H1 (cell line): Measurements from ENCODE around the gene LCE7A. TPM values are rescaled to one million over a fixed set of nuclear protein-coding genes. Genes with fewer than 3 reads are reported as not detected.

ENCODE experiments used
- CTCF ChIA-PET: fragments of 300-600 bp; sonication (Branson Sonifier 250); formaldehyde crosslinking; loops from one replicate; lab custom pipeline; 2021; ENCODE audit not compliant: partially characterized antibody; lab: Charles Lee
- POLR2A ChIA-PET: fragments of 300-600 bp; sonication (Branson Sonifier 250); formaldehyde crosslinking; loops from one replicate; lab custom pipeline; 2021; ENCODE audit warnings: inconsistent platforms; ENCODE audit not compliant: partially characterized antibody; lab: Charles Lee
- DNase-seq, 2 experiments: peaks; one replicate each; pipeline versions ENCODE4 v3.0.0 to v3.0.0-alpha.2; 2010 to 2022; ENCODE audit warnings: low spot score in 2 of 2, low read depth in 1 of 2, mixed read lengths in 1 of 2
- FAIRE-seq: peaks from 2 replicates; lab custom pipeline; 2011; peaks lifted over from hg19 to GRCh38; lab: Jason Lieb, UNC
- H2AFZ ChIP-seq: 2 replicates; pipeline ENCODE4 v1.8.1; 2012; ENCODE audit warnings: low read length, inconsistent platforms
- H2AK5ac ChIP-seq: 2 replicates; pipeline ENCODE4 v1.6.1; 2013; ENCODE audit warnings: low read depth, low read length
- H2BK120ac ChIP-seq: replicated peaks from 2 replicates; pipeline ENCODE3; 2013; ENCODE audit warnings: low read depth, low read length, inconsistent platforms
- H2BK12ac ChIP-seq: 2 replicates; pipeline ENCODE4 v1.6.1; 2013; ENCODE audit warnings: low read depth, low read length
- H2BK15ac ChIP-seq: 2 replicates; pipeline ENCODE4 v1.6.1; 2013; ENCODE audit warnings: low read length
- H2BK20ac ChIP-seq: 2 replicates; pipeline ENCODE4 v1.6.1; 2013; ENCODE audit warnings: low read length
- H2BK5ac ChIP-seq: 2 replicates; pipeline ENCODE4 v1.6.1; 2013; ENCODE audit warnings: low read depth, low read length
- H3K14ac ChIP-seq: 2 replicates; pipeline ENCODE4 v1.6.1; 2013; ENCODE audit warnings: inconsistent platforms; ENCODE audit not compliant: insufficient read length
- H3K18ac ChIP-seq: 2 replicates; pipeline ENCODE4 v1.6.1; 2013; ENCODE audit warnings: low read length; ENCODE audit errors: extremely low read depth
- H3K23ac ChIP-seq: 2 replicates; pipeline ENCODE4 v1.6.1; 2013; ENCODE audit warnings: inconsistent platforms; ENCODE audit not compliant: insufficient read length
- H3K23me2 ChIP-seq: 2 replicates; pipeline ENCODE4 v1.6.1; 2013; ENCODE audit warnings: low read depth, low read length
- H3K27ac ChIP-seq: 2 replicates; pipeline ENCODE4 v1.6.1; 2011; ENCODE audit warnings: low read depth, low read length, inconsistent platforms
- H3K27me3 ChIP-seq, 4 experiments: replicated peaks in 1 of 4; 1 replicate in 1 of 4; 2 replicates in 3 of 4; pipeline versions ENCODE4 v1.6.1 to v1.8.1; 2011 to 2013; ENCODE audit warnings: low read length in 3 of 4, mild to moderate bottlenecking in 3 of 4, inconsistent platforms in 2 of 4, mixed read lengths in 2 of 4, moderate library complexity in 1 of 4; ENCODE audit not compliant: control insufficient read depth in 3 of 4, insufficient read depth in 3 of 4; ENCODE audit errors: extremely low read depth in 1 of 4
- H3K36me3 ChIP-seq, 4 experiments: 2 replicates each; pipeline versions ENCODE4 v1.6.1 to v1.8.1; 2011 to 2013; ENCODE audit warnings: mild to moderate bottlenecking in 4 of 4, low read length in 3 of 4, moderate library complexity in 2 of 4, control low read depth in 1 of 4, inconsistent platforms in 1 of 4; ENCODE audit not compliant: insufficient read depth in 4 of 4, control insufficient read depth in 2 of 4
- H3K4ac ChIP-seq: replicated peaks from 2 replicates; pipeline ENCODE3; 2013; ENCODE audit warnings: low read length, low read depth, mixed read lengths, inconsistent platforms; ENCODE audit not compliant: insufficient read length
- H3K4me1 ChIP-seq, 4 experiments: replicated peaks in 1 of 4; 1 replicate in 1 of 4; 2 replicates in 3 of 4; pipeline versions ENCODE4 v1.6.1 to v1.8.1; 2011 to 2013; ENCODE audit warnings: low read length in 3 of 4, inconsistent platforms in 2 of 4, mixed read lengths in 1 of 4; ENCODE audit not compliant: insufficient read depth in 4 of 4, control insufficient read depth in 3 of 4
- H3K4me2 ChIP-seq, 2 experiments: 2 replicates each; pipeline versions ENCODE4 v1.6.1 to v1.8.1; 2011 to 2013; ENCODE audit warnings: low read depth in 2 of 2, low read length in 2 of 2, control low read depth in 1 of 2, inconsistent platforms in 1 of 2, mild to moderate bottlenecking in 1 of 2; ENCODE audit not compliant: insufficient read depth in 1 of 2
- H3K4me3 ChIP-seq, 4 experiments: fragments of 200-600, 300-600 bp in 1 of 4; sonication (generic), shearing (Covaris generic), sonication (Bioruptor Twin) in 1 of 4; 2 replicates each; pipeline versions ENCODE4 v1.5.1 to v1.8.1; 2011 to 2016; ENCODE audit warnings: low read length in 4 of 4, low read depth in 3 of 4, control low read depth in 2 of 4, inconsistent platforms in 2 of 4, mild to moderate bottlenecking in 2 of 4, mixed read lengths in 1 of 4, moderate library complexity in 1 of 4; ENCODE audit not compliant: insufficient read depth in 2 of 4; ENCODE audit errors: extremely low read depth in 1 of 4
- H3K56ac ChIP-seq: replicated peaks from 2 replicates; pipeline ENCODE3; 2013; ENCODE audit warnings: low read depth, mild to moderate bottlenecking, mixed read lengths, low read length, inconsistent platforms; ENCODE audit not compliant: insufficient read length
- H3K79me1 ChIP-seq: 2 replicates; pipeline ENCODE4 v1.6.1; 2013; ENCODE audit warnings: low read depth, low read length, control low read depth
- H3K79me2 ChIP-seq, 2 experiments: 2 replicates each; pipeline versions ENCODE4 v1.6.1 to v1.8.1; 2012 to 2013; ENCODE audit warnings: low read length in 2 of 2, mild to moderate bottlenecking in 2 of 2, inconsistent platforms in 1 of 2; ENCODE audit not compliant: insufficient read depth in 2 of 2, control insufficient read depth in 1 of 2
- H3K9ac ChIP-seq, 4 experiments: replicated peaks in 1 of 4; 1 replicate in 1 of 4; 2 replicates in 3 of 4; pipeline versions ENCODE4 v1.6.1 to v1.8.1; 2011 to 2013; ENCODE audit warnings: low read depth in 3 of 4, low read length in 3 of 4, control low read depth in 2 of 4, mild to moderate bottlenecking in 2 of 4, moderate library complexity in 2 of 4, inconsistent platforms in 1 of 4; ENCODE audit errors: extremely low read depth in 1 of 4
- H3K9me3 ChIP-seq, 2 experiments: 2 replicates each; pipeline versions ENCODE4 v1.6.1 to v1.8.1; 2012 to 2013; ENCODE audit warnings: mild to moderate bottlenecking in 2 of 2, moderate library complexity in 2 of 2, control low read depth in 1 of 2, inconsistent platforms in 1 of 2, low read depth in 1 of 2, low read length in 1 of 2, mixed read lengths in 1 of 2; ENCODE audit not compliant: insufficient read depth in 2 of 2
- H4K20me1 ChIP-seq, 2 experiments: replicated peaks in 1 of 2; 2 replicates each; pipeline versions ENCODE3 to v1.8.1; 2011 to 2013; ENCODE audit warnings: inconsistent platforms in 2 of 2, low read length in 2 of 2, mild to moderate bottlenecking in 1 of 2; ENCODE audit not compliant: insufficient read depth in 2 of 2, control insufficient read depth in 1 of 2
- H4K5ac ChIP-seq: 2 replicates; pipeline ENCODE4 v1.6.1; 2013; ENCODE audit warnings: low read length, low read depth, mixed read lengths, inconsistent platforms; ENCODE audit not compliant: insufficient read length
- H4K8ac ChIP-seq: 2 replicates; pipeline ENCODE4 v1.8.0; 2013; ENCODE audit warnings: mild to moderate bottlenecking, moderate library complexity, low read length, inconsistent platforms; ENCODE audit not compliant: insufficient read depth; ENCODE audit errors: extremely low read depth
- H4K91ac ChIP-seq: replicated peaks from 2 replicates; pipeline ENCODE3; 2013; ENCODE audit warnings: low read length, mixed read lengths, inconsistent platforms; ENCODE audit not compliant: insufficient read length
- POU5F1 ChIP-seq: IDR thresholded peaks from 2 replicates; pipeline ENCODE4 v1.6.1; 2011; ENCODE audit warnings: low read depth, mild to moderate bottlenecking, low read length, moderate library complexity
- TAF1 ChIP-seq: IDR thresholded peaks from 2 replicates; pipeline ENCODE4 v1.6.1; 2011; ENCODE audit warnings: mild to moderate bottlenecking, low read depth, low read length
- WGBS, 2 experiments: shearing (Covaris generic) in 1 of 2; methylation state at CpG; one replicate each; pipeline versions ENCODE4 v1.1.6 to v1.1.7; 2013 to 2015; ENCODE audit warnings: low lambda C conversion rate in 2 of 2, mixed read lengths in 2 of 2, inconsistent platforms in 1 of 2, low coverage in 1 of 2, missing lambda C conversion rate in 1 of 2; ENCODE audit not compliant: insufficient replicate concordance in 2 of 2, insufficient coverage in 1 of 2, insufficient read length in 1 of 2; ENCODE audit errors: extremely low coverage in 1 of 2, missing lambda C conversion rate in 1 of 2; 5-methylcytosine and 5-hydroxymethylcytosine counted together
- polyA plus RNA-seq, 7 experiments: library from polyadenylated mRNA; depleted of rRNA in 3 of 7; stranded (reverse) in 5 of 7; unstranded in 2 of 7; fragments of >200 nt in 5 of 7; fragments of 200-250 nt in 2 of 7; gene quantifications; 1 replicate in 5 of 7; 2 replicates in 1 of 7; 4 replicates in 1 of 7; pipeline versions ENCODE4 v1.2.1 to v1.2.3, GENCODE V29; 2011 to 2013; ENCODE audit warnings: missing spikeins in 2 of 7, mixed read lengths in 2 of 7
- total RNA-seq: library from RNA; stranded (reverse); fragmentation: NEBNext Ultra II Directional; extraction: Animal tissue kit (Norgen Biotek cat#: 25700); gene quantifications from 2 replicates; pipeline ENCODE4 v1.2.1, GENCODE V29; 2021

The LCE7A gene
- total and polyA plus RNA-seq, 2 of the 8 experiments (the other 6 are each of a cell fraction or from before 2014, with no cell fraction given): not detected

- Histone ChIP-seq H3K36me3 (no peaks in the 10 kb centered on the region), H4K91ac (no peak overlapping the region), H4K5ac (no peak overlapping the region), H2BK20ac (no peak overlapping the region), H3K27me3 (no peaks in the 10 kb centered on the region), H3K4ac (no peak overlapping the region), H2AFZ (no peak overlapping the region), H3K14ac (no peak overlapping the region), H2BK120ac (no peak overlapping the region), H3K56ac (no peak overlapping the region), H3K23me2 (no peaks in the 10 kb centered on the region), H2AK5ac (no peak overlapping the region), H2BK5ac (no peak overlapping the region), H3K79me1 (no peaks in the 10 kb centered on the region), H3K9me3 (peaks cover 40 to 77% of the 10 kb centered on the region in 2 experiments), H2BK15ac (no peak overlapping the region), H3K79me2 (no peaks in the 10 kb centered on the region), H3K9ac (no peak overlapping the region), H4K8ac (no peak overlapping the region), H3K27ac (no peak overlapping the region), H3K4me3 (no peak overlapping the region), H3K18ac (no peak overlapping the region), H2BK12ac (no peak overlapping the region), H3K23ac (no peak overlapping the region), H3K4me1 (no peaks in the 10 kb centered on the region), H3K4me2 (no peak overlapping the region), H4K20me1 (no peaks in the 10 kb centered on the region)
- DNase-seq: no peak
- POLR2A ChIA-PET: no interaction called here
- CTCF ChIA-PET: interaction anchor here (1.2 kb wide), 1 partner anchor 53 kb away, joined by 4 read pairs; no protein-coding TSS in a partner anchor
- no peak for FAIRE-seq
- WGBS, 2 experiments: 77% methylated on average over 6 of the region's 6 CpGs; no CpG with 5 or more reads in 1 of the 2 experiments
- TF ChIP-seq POU5F1: no peak
- TF ChIP-seq TAF1: no peak
These were observed 42.5 kb upstream of the LCE7A start for GRCh38 chr1:152817309-152817708.
